Panc1 (cell line): ENCODE measurements around the gene TMPRSS13. TPM values are rescaled to one million over a fixed set of nuclear protein-coding genes. Genes with fewer than 3 reads are reported as not detected.

ENCODE experiments used
- ATAC-seq: fragments of 200-7000 bp; cut with Tn5 transposase; 2 replicates; pipeline ENCODE4 v1.9.1; 2020; ENCODE audit warnings: mild to moderate bottlenecking, moderate library complexity
- BruUV-seq: library from RNA; stranded (reverse); fragments of 400-500 nt; replicated peaks from 2 replicates; lab custom pipeline; 2021; lab: Mats Ljungman, UMichigan
- CTCF ChIA-PET: fragments of 300-600 bp; sonication (Branson Sonifier 250); formaldehyde crosslinking; loops from one replicate; lab custom pipeline; 2022; ENCODE audit warnings: antibody characterized with exemption; lab: Charles Lee
- POLR2A ChIA-PET: fragments of 300-600 bp; sonication (Branson Sonifier 250); formaldehyde crosslinking; loops from one replicate; lab custom pipeline; 2022; ENCODE audit warnings: antibody characterized with exemption; lab: Charles Lee
- DNase-seq: peaks from one replicate; pipeline ENCODE4 v3.0.0-alpha.2; 2010; ENCODE audit warnings: low read depth, low spot score
- H3K27ac ChIP-seq: 2 replicates; pipeline ENCODE4 v1.5.1; 2011; ENCODE audit warnings: mild to moderate bottlenecking, low read length, inconsistent platforms
- H3K27me3 ChIP-seq: fragments of 200-500 bp; sonication (Bioruptor generic); 2 replicates; pipeline ENCODE4 v1.6.0; 2014; ENCODE audit warnings: low read length, inconsistent platforms; ENCODE audit not compliant: control insufficient read depth, insufficient read depth
- H3K36me3 ChIP-seq: fragments of 200-500 bp; sonication (Bioruptor generic); 2 replicates; pipeline ENCODE4 v1.5.1; 2014; ENCODE audit warnings: inconsistent platforms, mild to moderate bottlenecking, low read length, moderate library complexity; ENCODE audit not compliant: control insufficient read depth, insufficient read depth
- H3K4me1 ChIP-seq: 2 replicates; pipeline ENCODE4 v1.5.1; 2011; ENCODE audit warnings: inconsistent platforms, mild to moderate bottlenecking, low read length, moderate library complexity; ENCODE audit not compliant: control insufficient read depth, insufficient read depth
- H3K4me3 ChIP-seq, 2 experiments: 2 replicates each; pipeline ENCODE4 v1.5.1; 2011 to 2012; ENCODE audit warnings: low read depth in 2 of 2, low read length in 2 of 2, mild to moderate bottlenecking in 2 of 2, inconsistent platforms in 1 of 2, moderate library complexity in 1 of 2
- H3K9me3 ChIP-seq: fragments of 200-500 bp; sonication (Bioruptor generic); 2 replicates; pipeline ENCODE4 v1.5.1; 2014; ENCODE audit warnings: low read depth, mild to moderate bottlenecking, inconsistent platforms, low read length, moderate library complexity; ENCODE audit not compliant: control insufficient read depth, insufficient read depth
- POLR2AphosphoS5 ChIP-seq: IDR thresholded peaks from 2 replicates; pipeline ENCODE4 v1.6.1; 2012; ENCODE audit warnings: mild to moderate bottlenecking, low read depth, low read length, moderate library complexity
- REST ChIP-seq, 2 experiments: IDR thresholded peaks; 2 replicates each; pipeline ENCODE4 v1.6.1; 2011 to 2012; ENCODE audit warnings: low read depth in 2 of 2, control low read depth in 1 of 2, low read length in 1 of 2, mild to moderate bottlenecking in 1 of 2, moderate library complexity in 1 of 2; ENCODE audit not compliant: insufficient read depth in 1 of 2
- SIN3A ChIP-seq: IDR thresholded peaks from 2 replicates; pipeline ENCODE4 v1.6.1; 2012; ENCODE audit warnings: low read depth, mild to moderate bottlenecking, low read length, moderate library complexity, borderline replicate concordance; ENCODE audit not compliant: insufficient read depth
- TCF7L2 ChIP-seq: IDR thresholded peaks from 2 replicates; pipeline ENCODE4 v1.6.1; 2011; ENCODE audit warnings: mild to moderate bottlenecking, low read depth, low read length, inconsistent platforms
- in situ Hi-C: cut with HindIII; loops from 2 replicates; pipeline ENCODE4 v1.10.0; 2016; ENCODE audit warnings: low sequenced_read_pairs, low pct_unique_long_range_greater_than_20kb
- intact Hi-C: fragments of 100-400 bp; cut with micrococcal nuclease; formaldehyde crosslinking; loops from one replicate; pipeline ENCODE4 v1.10.0; 2022; ENCODE audit not compliant: unreplicated experiment
- total RNA-seq: library from RNA; stranded (reverse); gene quantifications from one replicate; pipeline ENCODE4 v1.2.1, GENCODE V29; 2021; ENCODE audit not compliant: unreplicated experiment
- TF ChIP-seq, protein P1 (sequence below): fragments of 450-650 bp; IDR thresholded peaks from 2 replicates; pipeline ENCODE4 v1.5.1; 2017; ENCODE audit warnings: mild to moderate bottlenecking

TMPRSS13 gene
- total RNA-seq, 1 experiment from 2014 or later: not detected

DNA sequence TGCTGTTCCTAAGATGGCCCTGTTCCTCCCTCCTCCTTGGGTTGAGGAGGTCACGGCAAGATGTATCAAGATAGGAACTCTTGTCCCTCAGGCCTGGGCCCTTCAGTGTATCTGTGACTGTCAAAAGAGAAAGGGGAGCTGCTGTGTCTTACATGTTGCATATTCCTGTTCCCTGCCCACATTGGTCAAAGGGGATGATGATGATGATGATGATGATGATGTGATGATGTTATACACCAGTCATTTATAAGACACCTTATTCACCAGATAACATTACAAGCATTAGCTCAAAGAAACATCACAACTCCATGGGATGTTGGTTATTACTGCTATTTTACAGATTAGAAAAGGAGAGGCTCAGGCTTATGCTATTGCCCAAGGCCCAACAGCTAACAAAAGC is 66.4 kb downstream of the TMPRSS13 start:
- POLR2A ChIA-PET: no interaction called here

DNA sequence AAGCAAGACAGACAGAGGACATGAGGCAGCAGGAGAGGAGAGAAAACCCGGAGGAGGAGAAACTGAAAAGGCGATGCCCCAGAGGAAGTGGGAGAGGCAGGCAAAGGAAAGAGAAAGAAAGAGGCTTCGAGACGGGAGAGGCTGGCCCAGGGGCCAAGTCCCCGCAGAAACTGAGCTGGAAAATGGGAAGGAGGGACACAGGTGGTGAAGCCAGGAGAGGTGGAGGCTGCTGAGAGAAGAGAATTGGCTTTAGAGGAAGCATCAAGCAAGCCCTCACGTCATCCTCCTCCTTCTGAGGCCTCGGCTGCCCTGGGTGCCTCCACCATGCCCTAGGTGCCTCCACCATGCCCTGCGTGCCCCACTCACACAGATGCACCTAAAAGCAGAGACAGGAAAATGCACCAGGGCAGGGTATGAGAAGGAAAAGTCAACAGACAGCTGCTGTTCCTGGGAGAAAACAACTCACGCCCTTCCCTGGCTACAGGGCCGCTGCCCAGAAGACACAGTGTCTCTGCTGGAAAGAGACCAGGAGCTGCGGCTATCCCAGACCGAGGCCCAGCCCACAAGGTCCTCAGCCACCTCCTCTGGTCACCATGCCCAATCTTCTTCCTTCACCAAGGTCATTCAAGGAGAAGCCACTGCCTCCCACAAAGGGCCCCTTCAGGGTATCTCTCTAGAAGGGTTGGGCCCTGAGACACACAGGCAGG is 67.0 kb downstream of the TMPRSS13 start:
- Histone ChIP-seq H3K36me3 (no peaks in the 10 kb centered on the region), H3K27ac (no peak overlapping the region), H3K4me1 (no peaks in the 10 kb centered on the region), H3K9me3 (no peaks in the 10 kb centered on the region), H3K27me3 (peaks cover 2% of the 10 kb centered on the region; the same call in 1 of the 2 replicates), H3K4me3 (no peak overlapping the region)
- in situ Hi-C loops (no loop called here), intact Hi-C loops (no loop called here)
- TF ChIP-seq REST (IDR thresholded peaks at IDR 0.05; ENCODE audit: insufficient read depth in 1 of 2, low read depth in 2 of 2, low read length in 1 of 2): no peak
- TF ChIP-seq, protein P1, sequence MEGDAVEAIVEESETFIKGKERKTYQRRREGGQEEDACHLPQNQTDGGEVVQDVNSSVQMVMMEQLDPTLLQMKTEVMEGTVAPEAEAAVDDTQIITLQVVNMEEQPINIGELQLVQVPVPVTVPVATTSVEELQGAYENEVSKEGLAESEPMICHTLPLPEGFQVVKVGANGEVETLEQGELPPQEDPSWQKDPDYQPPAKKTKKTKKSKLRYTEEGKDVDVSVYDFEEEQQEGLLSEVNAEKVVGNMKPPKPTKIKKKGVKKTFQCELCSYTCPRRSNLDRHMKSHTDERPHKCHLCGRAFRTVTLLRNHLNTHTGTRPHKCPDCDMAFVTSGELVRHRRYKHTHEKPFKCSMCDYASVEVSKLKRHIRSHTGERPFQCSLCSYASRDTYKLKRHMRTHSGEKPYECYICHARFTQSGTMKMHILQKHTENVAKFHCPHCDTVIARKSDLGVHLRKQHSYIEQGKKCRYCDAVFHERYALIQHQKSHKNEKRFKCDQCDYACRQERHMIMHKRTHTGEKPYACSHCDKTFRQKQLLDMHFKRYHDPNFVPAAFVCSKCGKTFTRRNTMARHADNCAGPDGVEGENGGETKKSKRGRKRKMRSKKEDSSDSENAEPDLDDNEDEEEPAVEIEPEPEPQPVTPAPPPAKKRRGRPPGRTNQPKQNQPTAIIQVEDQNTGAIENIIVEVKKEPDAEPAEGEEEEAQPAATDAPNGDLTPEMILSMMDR: no peak
- no peak for TF ChIP-seq SIN3A
- no peak for TF ChIP-seq TCF7L2
- TF ChIP-seq POLR2AphosphoS5: no peak
- BruUV-seq: no TSS peak
- ChIA-PET CTCF (interaction anchor here (1.1 to 1.5 kb wide), 2 partner anchors 18 to 84 kb away, joined by 3 to 4 read pairs; no protein-coding TSS in a partner anchor), POLR2A (no interaction called here)
- ATAC-seq: no peak
- no peak for DNase-seq

More for the DNA sequence above, 66.4 kb downstream of the TMPRSS13 start:
- CTCF ChIA-PET: no interaction called here
- in situ Hi-C loops (no loop called here), intact Hi-C loops (no loop called here)
- TF ChIP-seq REST (IDR thresholded peaks at IDR 0.05; ENCODE audit: insufficient read depth in 1 of 2, low read depth in 2 of 2, low read length in 1 of 2) (no peak), POLR2AphosphoS5 (no peak)
- Histone ChIP-seq H3K4me3 (no peak overlapping the region), H3K36me3 (no peaks in the 10 kb centered on the region), H3K9me3 (no peaks in the 10 kb centered on the region), H3K27ac (no peak overlapping the region), H3K4me1 (no peaks in the 10 kb centered on the region), H3K27me3 (peaks cover 2% of the 10 kb centered on the region; the same call in 1 of the 2 replicates)
- no peak for ATAC-seq
- no TSS peak for BruUV-seq
- no peak for DNase-seq
